ENCODE measurements around the gene DNAJB6. TPM values are rescaled to one million over a fixed set of nuclear protein-coding genes. Genes with fewer than 3 reads are reported as not detected.

The DNAJB6 gene
- total RNA-seq, 2 experiments from 2014 or later = 56.4 to 65.9 TPM

DNA sequence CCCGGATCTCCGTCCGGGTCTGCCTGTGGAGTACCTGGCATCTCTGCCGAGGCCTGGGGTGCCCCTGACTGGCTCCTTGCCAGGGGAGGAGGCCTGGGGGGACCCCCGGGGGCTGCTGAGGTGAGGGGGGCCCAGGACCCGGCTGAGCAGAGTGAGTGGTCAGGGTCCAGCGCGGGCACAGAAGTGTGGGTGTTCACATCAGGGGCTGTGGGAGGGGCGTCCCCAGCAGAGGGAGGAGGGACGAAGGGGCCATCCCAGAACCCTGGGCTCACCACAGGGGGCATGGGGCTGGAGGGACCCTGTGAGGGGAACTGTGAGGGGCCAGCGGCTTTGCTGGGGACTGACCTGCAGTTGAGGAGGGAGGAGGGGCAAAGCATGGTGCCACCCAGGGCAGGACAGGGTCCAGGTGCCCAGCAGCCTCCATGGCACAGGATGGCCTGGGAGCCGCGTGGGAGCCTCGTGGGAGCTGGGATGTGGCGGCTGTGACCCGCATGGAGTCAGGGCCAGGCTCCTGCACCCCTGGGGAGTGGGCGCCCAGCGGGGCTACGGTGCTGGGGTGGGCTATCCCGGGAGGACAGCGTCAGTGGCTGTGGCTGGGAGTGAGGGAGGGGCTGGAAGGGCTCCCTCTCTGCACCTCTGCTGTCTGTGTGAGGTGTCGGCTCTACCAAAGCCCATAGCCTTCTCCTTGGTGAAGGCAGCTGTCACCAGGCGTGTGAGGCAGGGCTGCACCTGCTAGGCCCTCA, 91.2 kb downstream of the DNAJB6 start:
- no peak overlapping the region for H3K4me2 ChIP-seq (ENCODE audit: low read length)
- no peaks in the 10 kb centered on the region for H3K79me2 ChIP-seq (ENCODE audit: insufficient read depth, low read depth, low read length)
- no peaks in the 10 kb centered on the region for H3K4me1 ChIP-seq (ENCODE audit: insufficient read depth, low read length, poor library complexity, severe bottlenecking)
- no peaks in the 10 kb centered on the region for H3K9me2 ChIP-seq (ENCODE audit: insufficient read depth, low read length)
- no peaks in the 10 kb centered on the region for H3K36me3 ChIP-seq (ENCODE audit: insufficient read depth, low read length)
- H2AFZ ChIP-seq (ENCODE audit: low read length) = no peak overlapping the region
- H3K27ac ChIP-seq (ENCODE audit: low read depth, low read length, poor library complexity, severe bottlenecking) = no peak overlapping the region
- no peaks in the 10 kb centered on the region for H3K9me3 ChIP-seq (ENCODE audit: low read length)
- no TSS peak for BruUV-seq (replicated peaks)
- H3K4me3 ChIP-seq (ENCODE audit: low read depth, low read length, poor library complexity, severe bottlenecking) = no peak overlapping the region
- DNase-seq (ENCODE audit: low spot score) = no peak
- ChIA-PET CTCF (ENCODE audit: unreplicated experiment) (no interaction called here), POLR2A (no interaction called here)
- TF ChIP-seq EZH2phosphoT487 (IDR thresholded peaks at IDR 0.05; ENCODE audit: borderline replicate concordance, low read depth, low read length) = no peak
- intact Hi-C loops (cut with micrococcal nuclease; ENCODE audit: unreplicated experiment) = no loop called here
- no peaks in the 10 kb centered on the region for H4K20me1 ChIP-seq (ENCODE audit: insufficient read depth, low read length)

DNA sequence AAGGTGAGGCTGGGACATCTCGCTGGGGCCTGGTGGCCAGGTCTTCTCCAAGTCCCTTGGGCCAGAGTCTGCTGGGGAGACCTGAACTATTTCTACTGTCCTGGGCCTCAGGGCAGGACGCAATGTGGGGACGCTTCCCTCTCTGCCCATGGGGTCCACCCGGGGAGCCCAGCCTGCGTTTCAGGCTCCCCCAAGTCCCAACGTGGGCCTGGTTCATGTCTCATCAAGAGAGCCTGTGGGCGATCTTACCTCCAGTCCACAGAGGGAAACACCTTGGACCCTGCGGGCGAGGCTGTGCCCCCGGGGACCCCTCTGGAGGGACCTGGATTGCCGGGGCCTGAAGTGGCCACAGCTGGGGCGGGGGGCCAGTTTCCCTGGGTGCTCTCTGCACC, 91.7 kb downstream of the DNAJB6 start:
- no TSS peak for BruUV-seq (replicated peaks)
- Histone ChIP-seq H3K4me1 (ENCODE audit: insufficient read depth, low read length, poor library complexity, severe bottlenecking) (no peaks in the 10 kb centered on the region), H3K4me3 (ENCODE audit: low read depth, low read length, poor library complexity, severe bottlenecking) (no peak overlapping the region), H3K9me2 (ENCODE audit: insufficient read depth, low read length) (no peaks in the 10 kb centered on the region), H3K79me2 (ENCODE audit: insufficient read depth, low read depth, low read length) (no peaks in the 10 kb centered on the region), H2AFZ (ENCODE audit: low read length) (no peak overlapping the region), H3K36me3 (ENCODE audit: insufficient read depth, low read length) (no peaks in the 10 kb centered on the region), H3K4me2 (ENCODE audit: low read length) (no peak overlapping the region), H4K20me1 (ENCODE audit: insufficient read depth, low read length) (no peaks in the 10 kb centered on the region), H3K9me3 (ENCODE audit: low read length) (no peaks in the 10 kb centered on the region), H3K27ac (ENCODE audit: low read depth, low read length, poor library complexity, severe bottlenecking) (no peak overlapping the region)
- TF ChIP-seq, protein P1, sequence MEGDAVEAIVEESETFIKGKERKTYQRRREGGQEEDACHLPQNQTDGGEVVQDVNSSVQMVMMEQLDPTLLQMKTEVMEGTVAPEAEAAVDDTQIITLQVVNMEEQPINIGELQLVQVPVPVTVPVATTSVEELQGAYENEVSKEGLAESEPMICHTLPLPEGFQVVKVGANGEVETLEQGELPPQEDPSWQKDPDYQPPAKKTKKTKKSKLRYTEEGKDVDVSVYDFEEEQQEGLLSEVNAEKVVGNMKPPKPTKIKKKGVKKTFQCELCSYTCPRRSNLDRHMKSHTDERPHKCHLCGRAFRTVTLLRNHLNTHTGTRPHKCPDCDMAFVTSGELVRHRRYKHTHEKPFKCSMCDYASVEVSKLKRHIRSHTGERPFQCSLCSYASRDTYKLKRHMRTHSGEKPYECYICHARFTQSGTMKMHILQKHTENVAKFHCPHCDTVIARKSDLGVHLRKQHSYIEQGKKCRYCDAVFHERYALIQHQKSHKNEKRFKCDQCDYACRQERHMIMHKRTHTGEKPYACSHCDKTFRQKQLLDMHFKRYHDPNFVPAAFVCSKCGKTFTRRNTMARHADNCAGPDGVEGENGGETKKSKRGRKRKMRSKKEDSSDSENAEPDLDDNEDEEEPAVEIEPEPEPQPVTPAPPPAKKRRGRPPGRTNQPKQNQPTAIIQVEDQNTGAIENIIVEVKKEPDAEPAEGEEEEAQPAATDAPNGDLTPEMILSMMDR (conservative IDR thresholded peaks at IDR 0.05; ENCODE audit: low read length) = no peak
- TF ChIP-seq EZH2phosphoT487 (IDR thresholded peaks at IDR 0.05; ENCODE audit: borderline replicate concordance, low read depth, low read length) = no peak
- no peak for DNase-seq (ENCODE audit: low spot score)
- ChIA-PET CTCF (ENCODE audit: unreplicated experiment) (no interaction called here), POLR2A (no interaction called here)
- intact Hi-C loops (cut with micrococcal nuclease; ENCODE audit: unreplicated experiment) = no loop called here

DNA sequence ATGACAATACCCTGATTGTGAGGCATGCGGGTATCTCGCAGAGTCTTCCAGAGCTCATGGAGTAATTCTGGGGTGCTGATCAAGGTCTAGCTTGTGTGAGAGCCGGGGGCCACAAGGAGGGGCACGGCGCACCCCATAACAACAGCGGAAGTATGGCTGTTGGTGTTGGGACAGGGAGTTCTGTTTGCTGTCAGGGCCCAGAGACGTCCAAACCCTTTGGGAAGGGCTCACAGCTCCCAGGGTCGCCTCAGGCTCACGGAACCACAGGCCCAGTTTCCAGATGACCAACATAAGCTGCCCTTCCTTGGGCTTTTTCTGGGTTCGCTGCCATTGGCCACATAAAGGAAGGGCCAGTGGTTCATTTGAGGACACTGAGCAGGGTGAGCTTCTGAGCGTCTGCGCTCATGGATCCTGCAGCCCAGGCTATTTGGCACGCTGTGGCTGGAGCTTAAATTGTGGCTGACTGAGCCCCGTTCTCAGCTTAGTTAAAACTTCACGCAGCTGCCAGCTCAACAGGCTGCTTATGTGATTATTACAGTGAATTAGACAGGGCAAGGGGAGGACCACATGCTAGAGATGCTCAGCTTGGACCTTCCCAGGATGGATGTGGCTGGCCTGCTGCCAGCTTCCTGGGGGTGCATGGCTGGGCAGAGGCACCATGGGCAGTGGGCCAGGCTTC, 92.3 kb downstream of the DNAJB6 start:
- intact Hi-C loops (cut with micrococcal nuclease; ENCODE audit: unreplicated experiment) = no loop called here

More for the DNA sequence above, 92.3 kb downstream of the DNAJB6 start:
- ChIA-PET POLR2A (no interaction called here), CTCF (ENCODE audit: unreplicated experiment) (no interaction called here)
- H3K4me1 ChIP-seq (ENCODE audit: insufficient read depth, low read length, poor library complexity, severe bottlenecking) = no peaks in the 10 kb centered on the region
- no peaks in the 10 kb centered on the region for H3K79me2 ChIP-seq (ENCODE audit: insufficient read depth, low read depth, low read length)
- no peak overlapping the region for H3K27ac ChIP-seq (ENCODE audit: low read depth, low read length, poor library complexity, severe bottlenecking)
- H3K36me3 ChIP-seq (ENCODE audit: insufficient read depth, low read length) = no peaks in the 10 kb centered on the region
- H3K4me2 ChIP-seq (ENCODE audit: low read length) = no peak overlapping the region
- H3K4me3 ChIP-seq (ENCODE audit: low read depth, low read length, poor library complexity, severe bottlenecking) = no peak overlapping the region
- H2AFZ ChIP-seq (ENCODE audit: low read length) = no peak overlapping the region
- no peaks in the 10 kb centered on the region for H3K9me2 ChIP-seq (ENCODE audit: insufficient read depth, low read length)
- H3K9me3 ChIP-seq (ENCODE audit: low read length) = no peaks in the 10 kb centered on the region
- no peak for DNase-seq (ENCODE audit: low spot score)
- no peaks in the 10 kb centered on the region for H4K20me1 ChIP-seq (ENCODE audit: insufficient read depth, low read length)
- BruUV-seq (replicated peaks) = no TSS peak
- TF ChIP-seq EZH2phosphoT487 (IDR thresholded peaks at IDR 0.05; ENCODE audit: borderline replicate concordance, low read depth, low read length) = no peak
- TF ChIP-seq, protein P1 (conservative IDR thresholded peaks at IDR 0.05; ENCODE audit: low read length) = no peak
